GM12864 (cell line): ENCODE measurements around the gene STX7.
A peak's percentile ranks its signal among the peaks of the same experiment; 100 is the strongest.

Experiments used
- DNase-seq: peaks from one replicate; pipeline ENCODE4 v3.0.0-alpha.2; 2011; ENCODE audit warnings: low read depth
- H3K4me3 ChIP-seq: 2 replicates; pipeline ENCODE4 v1.5.1; 2011; ENCODE audit warnings: mild to moderate bottlenecking, low read depth, low read length, control low read depth
- TF ChIP-seq, protein P1 (sequence below): IDR thresholded peaks from 2 replicates; pipeline ENCODE4 v1.5.1; 2011; ENCODE audit warnings: low read depth, mild to moderate bottlenecking, moderate library complexity, low read length, control low read depth, inconsistent platforms; ENCODE audit errors: missing control alignments

STX7 gene

DNA sequence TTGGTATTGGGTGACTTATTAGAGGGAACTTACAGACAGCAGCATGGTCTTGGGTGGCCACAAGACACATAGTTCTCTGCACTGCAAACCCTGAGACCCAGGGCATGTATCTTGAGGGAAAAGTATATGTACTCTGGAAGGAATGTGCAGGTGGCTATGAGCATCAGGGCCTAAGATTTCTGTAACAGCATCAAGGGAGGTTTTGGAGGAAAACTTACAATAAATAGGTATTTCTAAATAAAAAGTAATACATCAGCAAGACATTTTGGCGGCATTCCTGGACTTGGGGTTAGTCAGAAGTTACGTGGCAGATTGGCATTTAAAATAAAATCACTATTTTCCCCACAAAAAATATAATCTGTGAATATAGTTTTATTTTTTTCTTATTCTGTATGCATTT, 8.0 kb upstream of the STX7 start:
- no peak overlapping the region for H3K4me3 ChIP-seq
- no peak for DNase-seq
- TF ChIP-seq, protein P1, sequence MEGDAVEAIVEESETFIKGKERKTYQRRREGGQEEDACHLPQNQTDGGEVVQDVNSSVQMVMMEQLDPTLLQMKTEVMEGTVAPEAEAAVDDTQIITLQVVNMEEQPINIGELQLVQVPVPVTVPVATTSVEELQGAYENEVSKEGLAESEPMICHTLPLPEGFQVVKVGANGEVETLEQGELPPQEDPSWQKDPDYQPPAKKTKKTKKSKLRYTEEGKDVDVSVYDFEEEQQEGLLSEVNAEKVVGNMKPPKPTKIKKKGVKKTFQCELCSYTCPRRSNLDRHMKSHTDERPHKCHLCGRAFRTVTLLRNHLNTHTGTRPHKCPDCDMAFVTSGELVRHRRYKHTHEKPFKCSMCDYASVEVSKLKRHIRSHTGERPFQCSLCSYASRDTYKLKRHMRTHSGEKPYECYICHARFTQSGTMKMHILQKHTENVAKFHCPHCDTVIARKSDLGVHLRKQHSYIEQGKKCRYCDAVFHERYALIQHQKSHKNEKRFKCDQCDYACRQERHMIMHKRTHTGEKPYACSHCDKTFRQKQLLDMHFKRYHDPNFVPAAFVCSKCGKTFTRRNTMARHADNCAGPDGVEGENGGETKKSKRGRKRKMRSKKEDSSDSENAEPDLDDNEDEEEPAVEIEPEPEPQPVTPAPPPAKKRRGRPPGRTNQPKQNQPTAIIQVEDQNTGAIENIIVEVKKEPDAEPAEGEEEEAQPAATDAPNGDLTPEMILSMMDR: no peak

DNA sequence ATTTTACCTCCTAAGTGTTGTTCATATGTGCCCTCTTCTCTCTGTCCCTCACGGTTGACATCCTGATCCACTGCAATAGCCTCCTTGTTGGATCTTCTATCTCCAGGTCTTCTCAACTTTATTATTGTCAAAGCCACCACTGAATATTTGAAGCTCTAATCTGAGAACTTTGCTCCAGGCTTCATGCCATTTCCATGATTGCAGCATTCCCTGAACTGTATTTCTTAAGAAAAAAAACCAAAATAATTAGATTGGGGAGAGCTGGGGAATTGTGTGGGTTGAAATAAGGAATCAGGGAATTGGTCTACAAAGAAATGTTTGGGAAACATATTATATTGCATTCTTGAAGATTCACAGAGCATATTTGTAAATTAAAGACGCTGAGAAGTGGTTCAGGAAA, 2.5 kb upstream of the STX7 start:
- no peak overlapping the region for H3K4me3 ChIP-seq
- TF ChIP-seq, protein P1: no peak

DNA sequence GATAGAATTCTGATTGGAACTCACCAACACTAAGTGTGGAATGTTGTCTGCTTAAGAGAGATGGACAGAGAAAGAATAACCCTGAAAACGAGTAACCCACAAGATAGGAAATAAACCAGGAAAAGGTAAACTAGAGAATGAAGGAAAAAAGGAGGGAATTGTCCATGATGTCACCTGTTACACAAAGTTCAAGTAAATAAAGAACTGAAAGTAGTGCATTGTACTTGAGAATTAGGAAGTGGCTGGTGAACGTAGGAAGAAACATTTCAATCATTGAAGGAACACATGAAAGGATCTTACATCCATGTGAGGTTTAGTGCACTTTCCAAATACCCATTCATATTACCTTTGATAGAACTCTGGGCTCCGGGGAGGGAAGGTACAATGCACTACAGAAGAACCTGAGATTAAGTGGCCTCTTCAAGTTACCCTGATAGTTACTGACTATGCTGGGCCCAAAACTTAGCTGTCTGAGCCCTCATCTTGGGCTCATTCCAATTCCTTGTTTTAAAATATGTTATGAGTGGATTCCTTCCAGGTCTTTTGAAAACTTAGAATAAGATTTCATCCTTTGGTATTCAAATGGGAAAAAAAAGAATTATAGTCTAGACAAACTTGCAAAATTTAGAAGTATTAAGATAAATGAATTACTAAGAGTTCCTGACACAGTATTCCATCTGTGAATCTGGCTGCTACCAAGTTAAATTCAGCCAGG, 1.1 kb upstream of the STX7 start:
- no peak for DNase-seq
- TF ChIP-seq, protein P1: no peak
- H3K4me3 ChIP-seq: no peak overlapping the region; the same call in 1 of the 2 replicates

More for the DNA sequence above, 2.5 kb upstream of the STX7 start:
- DNase-seq: no peak

DNA sequence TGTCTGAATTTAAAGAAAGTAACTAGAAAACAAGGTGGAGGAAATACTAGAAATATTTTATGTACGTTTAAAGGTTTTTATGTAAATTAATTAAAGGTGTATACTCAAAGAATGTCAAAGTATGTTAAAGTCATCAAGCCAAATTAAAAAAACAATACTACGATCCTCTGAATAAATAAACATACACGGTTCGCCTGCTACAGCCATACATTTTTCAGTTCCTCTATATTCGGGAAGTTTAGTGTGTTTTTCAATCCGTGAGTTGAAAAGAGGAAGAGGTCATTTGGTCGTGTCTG, 626 bp downstream of the STX7 start:
- peak overlapping the region; percentile 96 for H3K4me3 ChIP-seq
- no peak for DNase-seq
- TF ChIP-seq, protein P1: no peak

DNA sequence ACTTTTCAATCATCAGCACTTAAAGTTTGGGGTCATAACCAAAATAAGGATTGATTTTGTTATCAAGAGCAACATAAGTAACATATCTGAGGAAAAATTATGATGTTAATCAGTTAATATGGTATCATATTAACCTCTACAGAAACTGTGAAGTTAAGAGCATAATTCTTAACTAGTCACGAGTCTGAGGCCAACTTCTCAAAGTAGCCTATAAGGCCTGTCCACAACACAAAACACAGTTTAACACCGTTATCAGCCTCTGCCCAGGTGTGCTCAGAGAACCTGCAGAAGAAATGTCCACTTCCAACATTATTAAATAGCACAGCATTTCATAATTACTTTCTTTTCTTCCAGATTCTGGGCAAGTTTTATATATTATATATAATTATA, 1.1 kb downstream of the STX7 start:
- H3K4me3 ChIP-seq: peak overlapping the region; percentile 96
- DNase-seq: no peak
- TF ChIP-seq, protein P1: no peak

DNA sequence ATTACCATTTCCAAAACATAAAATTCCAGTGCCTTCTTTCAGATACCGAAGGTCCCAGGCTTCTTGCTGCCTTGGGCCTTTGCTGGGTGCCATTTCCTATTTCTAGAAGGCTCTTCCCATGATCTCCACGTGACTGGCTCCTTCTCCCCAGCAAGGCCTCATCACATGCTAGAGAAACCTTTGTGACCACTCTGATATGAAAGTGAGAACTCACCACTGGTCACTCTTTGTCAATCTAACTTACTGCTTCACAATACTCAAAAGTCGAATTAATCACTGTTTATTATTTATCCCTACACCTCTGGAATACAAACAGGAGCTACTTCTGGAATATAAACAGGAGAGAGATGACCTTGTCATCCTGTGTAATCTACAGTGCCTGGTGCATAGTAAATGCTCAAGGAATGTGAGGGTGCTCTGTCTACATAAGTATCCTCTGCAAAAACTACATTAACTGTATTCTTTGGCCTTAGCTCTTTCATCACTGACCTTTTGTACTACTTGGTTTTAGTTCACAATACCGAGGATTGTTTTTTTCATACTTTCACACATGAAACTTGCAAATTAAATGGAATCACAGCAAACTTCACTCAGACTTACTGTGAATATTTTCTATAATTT, 1.6 kb downstream of the STX7 start:
- no peak for DNase-seq
- TF ChIP-seq, protein P1: no peak

More for the DNA sequence above, 1.6 kb downstream of the STX7 start:
- H3K4me3 ChIP-seq: peak overlapping the region; percentile 96
